K562 (cell line): ENCODE measurements around the gene ANXA9. TPM values are rescaled to one million over a fixed set of nuclear protein-coding genes. Genes with fewer than 3 reads are reported as not detected.
A peak's percentile ranks its signal among the peaks of the same experiment; 100 is the strongest.

Experiments used
- ATAC-seq: fragments of 200-7000 bp; cut with Tn5 transposase; 3 replicates; pipeline ENCODE4 v1.9.1; 2020; ENCODE audit warnings: moderate library complexity
- BruUV-seq: library from RNA; stranded (reverse); fragments of 400-500 nt; replicated peaks from 2 replicates; lab custom pipeline; 2021; lab: Mats Ljungman, UMichigan
- CTCF ChIA-PET: fragments of 300-600 bp; formaldehyde crosslinking; extraction: SDS; loops from one replicate; lab custom pipeline; 2021; ENCODE audit warnings: low intra/inter-chr PET ratio; lab: Yijun Ruan, JAX
- POLR2A ChIA-PET: fragments of 300-600, 350-650 bp; sonication (Branson Sonifier 250); formaldehyde crosslinking; extraction: SDS; loops from one replicate; lab custom pipeline; 2021; ENCODE audit warnings: antibody characterized with exemption, inconsistent platforms; lab: Yijun Ruan, JAX
- DNase-seq, 4 experiments: peaks; one replicate each; pipeline versions ENCODE4 v3.0.0 to v3.0.0-alpha.2; 2011 to 2018; ENCODE audit warnings: low spot score in 3 of 4, mixed read lengths in 3 of 4; ENCODE audit errors: extremely low read depth in 1 of 4
- FAIRE-seq: peaks from 2 replicates; lab custom pipeline; 2011; peaks lifted over from hg19 to GRCh38; lab: Jason Lieb, UNC
- H2AFZ ChIP-seq: 2 replicates; pipeline ENCODE4 v1.6.0; 2011; ENCODE audit warnings: low read depth, low read length, control low read depth, inconsistent platforms
- H3K27ac ChIP-seq: fragments of 200-600 bp; 3 replicates; pipeline ENCODE4 v1.8.0; 2011; ENCODE audit warnings: low read depth, mild to moderate bottlenecking, control low read depth, inconsistent platforms, low read length, moderate library complexity, mixed read lengths; ENCODE audit errors: extremely low read depth
- H3K27me3 ChIP-seq, 2 experiments: fragments of 300-600 bp in 1 of 2; 2 replicates in 1 of 2; 3 replicates in 1 of 2; pipeline versions ENCODE4 v1.6.0 to v1.8.0; 2011; ENCODE audit warnings: inconsistent platforms in 2 of 2, low read length in 2 of 2, mild to moderate bottlenecking in 1 of 2, mixed read lengths in 1 of 2, moderate library complexity in 1 of 2; ENCODE audit not compliant: control insufficient read depth in 2 of 2, insufficient read depth in 2 of 2
- H3K36me3 ChIP-seq: fragments of 300-600 bp; 3 replicates; pipeline ENCODE4 v1.8.0; 2011; ENCODE audit warnings: mild to moderate bottlenecking, low read length, inconsistent platforms; ENCODE audit not compliant: control insufficient read depth, insufficient read depth
- H3K4me1 ChIP-seq, 2 experiments: fragments of 200-600 bp in 1 of 2; replicated peaks in 1 of 2; 2 replicates in 1 of 2; 3 replicates in 1 of 2; pipeline versions ENCODE4 v1.5.1 to v1.8.0; 2011; ENCODE audit warnings: inconsistent platforms in 2 of 2, low read length in 2 of 2, mild to moderate bottlenecking in 1 of 2, mixed read lengths in 1 of 2, moderate library complexity in 1 of 2; ENCODE audit not compliant: control insufficient read depth in 2 of 2, insufficient read depth in 2 of 2
- H3K4me2 ChIP-seq: 2 replicates; pipeline ENCODE4 v1.6.1; 2011; ENCODE audit warnings: low read length, control low read depth, inconsistent platforms, mixed read lengths; ENCODE audit not compliant: insufficient read depth
- H3K4me3 ChIP-seq: fragments of 200-600 bp; sonication (generic), shearing (Covaris generic); 2 replicates; pipeline ENCODE4 v1.5.1; 2016; ENCODE audit warnings: control low read depth, inconsistent platforms
- H3K79me2 ChIP-seq: fragments of 200-600 bp; 3 replicates; pipeline ENCODE4 v1.8.0; 2011; ENCODE audit warnings: low read length, inconsistent platforms; ENCODE audit not compliant: control insufficient read depth, insufficient read depth
- H3K9ac ChIP-seq, 2 experiments: 2 replicates each; pipeline versions ENCODE4 v1.6.0 to v1.6.1; 2011; ENCODE audit warnings: low read depth in 2 of 2, low read length in 2 of 2, control low read depth in 1 of 2, inconsistent platforms in 1 of 2, mild to moderate bottlenecking in 1 of 2, mixed read lengths in 1 of 2; ENCODE audit not compliant: insufficient read depth in 1 of 2
- H3K9me1 ChIP-seq: one replicate; pipeline ENCODE4 v1.6.0; 2011; ENCODE audit warnings: inconsistent platforms, mild to moderate bottlenecking, low read length, moderate library complexity; ENCODE audit not compliant: control insufficient read depth, insufficient read depth
- H3K9me3 ChIP-seq: replicated peaks from 2 replicates; pipeline ENCODE4 v1.5.1; 2011; ENCODE audit warnings: low read depth, low read length, inconsistent platforms; ENCODE audit not compliant: control insufficient read depth, insufficient read depth
- H4K20me1 ChIP-seq: replicated peaks from 2 replicates; pipeline ENCODE4 v1.6.1; 2011; ENCODE audit warnings: low read length, inconsistent platforms, mixed read lengths; ENCODE audit not compliant: control insufficient read depth, insufficient read depth
- NFIC ChIP-seq: fragments of 450-650 bp; IDR thresholded peaks from 2 replicates; pipeline ENCODE4 v1.6.1; 2017; ENCODE audit warnings: mild to moderate bottlenecking, inconsistent platforms
- NR4A1 ChIP-seq, 2 experiments: fragments of 250-450 bp in 1 of 2; fragments of 450-650 bp in 1 of 2; sonication (Bioruptor Pico) in 1 of 2; IDR thresholded peaks; 2 replicates each; pipeline versions ENCODE4 v1.4.0 to v1.6.1; 2016 to 2020; ENCODE audit warnings: mild to moderate bottlenecking in 2 of 2, missing compliant biosample characterization in 1 of 2, missing genetic modification characterization in 1 of 2, moderate library complexity in 1 of 2
- SMC3 ChIP-seq: conservative IDR thresholded peaks from 2 replicates; pipeline ENCODE4 v1.6.1; 2011; ENCODE audit warnings: low read depth, low read length, improper control_type of control experiment; ENCODE audit not compliant: insufficient read depth
- ZNF512 ChIP-seq: IDR thresholded peaks from 2 replicates; pipeline ENCODE4 v1.6.1; 2016; ENCODE audit warnings: missing genetic modification characterization, missing compliant biosample characterization
- in situ Hi-C: fragments of 300-500 bp; cut with MboI; formaldehyde crosslinking; loops from 4 replicates; pipeline ENCODE4 v1.15.0; 2018; ENCODE audit warnings: inconsistent platforms, mixed read lengths
- intact Hi-C: fragments of 100-400 bp; cut with micrococcal nuclease; formaldehyde crosslinking; loops from 2 replicates; pipeline ENCODE4 v1.14.2; 2022
- polyA plus RNA-seq, 8 experiments: library from polyadenylated mRNA; depleted of rRNA in 4 of 8; stranded (reverse) in 5 of 8; unstranded in 3 of 8; fragments of >200 nt; fragmentation: Nextera tagmentation in 2 of 8; fragmentation: Illumina TruSeq in 1 of 8; extraction: Ambion mirVana in 2 of 8; extraction: Trizol in 1 of 8; gene quantifications; 2 replicates each; pipeline versions ENCODE4 v1.2.1 to v1.2.3, GENCODE V29; 2011 to 2014; ENCODE audit warnings: inconsistent platforms in 1 of 8, missing spikeins in 1 of 8
- total RNA-seq, 7 experiments: library from RNA; depleted of rRNA in 6 of 7; stranded (reverse); fragments of >200 nt in 6 of 7; fragmentation: Illumina TruSeq in 2 of 7; extraction: Trizol in 2 of 7; gene quantifications; 2 replicates each; pipeline versions ENCODE4 v1.2.1 to v1.2.3, GENCODE V29; 2011 to 2021; ENCODE audit warnings: low replicate concordance in 1 of 7

Gene ANXA9
- total and polyA plus RNA-seq, 9 of the 15 experiments (the other 6 are each of a cell fraction or from before 2014, with no cell fraction given), result 0.24 to 1.6 (median 0.57) TPM

- FAIRE-seq, result peak; percentile 70
- no peak overlapping the region for H3K4me2 ChIP-seq
- peak; percentile 72 for TF ChIP-seq NFIC
- TF ChIP-seq ZNF512 (tag), result no peak
- TF ChIP-seq NR4A1 (CRISPR knock-in tag; IDR thresholded peaks at IDR 0.05), result no peak
- no peak for TF ChIP-seq NR4A1 (tag; IDR thresholded peaks at IDR 0.05)
- TF ChIP-seq SMC3, result 0 out of 2 replicates have a peak, but pooled peaks have one; percentile 2
- H3K9me3 ChIP-seq, result no peaks in the 10 kb centered on the region
- no peaks in the 10 kb centered on the region for H3K79me2 ChIP-seq
- H3K9ac ChIP-seq, result no peak overlapping the region
- CTCF ChIA-PET, result interaction anchor here (0.6 kb wide), 1 partner anchor 24 kb away, joined by 4 read pairs; no protein-coding TSS in a partner anchor
- peak; percentile 41; the same call in 1 of the 3 replicates for ATAC-seq
- no peak overlapping the region for H3K4me3 ChIP-seq
- no peaks in the 10 kb centered on the region for H3K27me3 ChIP-seq
- DNase-seq, result peak in 3 of 4 experiments; percentile 4 to 33 (median 7)
- no TSS peak for BruUV-seq
- in situ Hi-C loops (no loop called here), intact Hi-C loops (no loop called here)
- H3K36me3 ChIP-seq, result peaks cover 75% of the 10 kb centered on the region
- no peaks in the 10 kb centered on the region for H3K4me1 ChIP-seq
- no peak overlapping the region for H2AFZ ChIP-seq
- POLR2A ChIA-PET, result interaction anchor here (1.2 to 6.5 kb wide), 2 partner anchors 9 to 13 kb away, joined by 3 to 64 read pairs; no protein-coding TSS in a partner anchor
- no peak overlapping the region for H3K27ac ChIP-seq
- H3K9me1 ChIP-seq, result no peaks in the 10 kb centered on the region
- no peaks in the 10 kb centered on the region for H4K20me1 ChIP-seq
Observed at GRCh38 chr1:150955280-150955679, 26.8 kb upstream of the ANXA9 start.
